ENCODE measurements around the gene CHST8. TPM values are rescaled to one million over a fixed set of nuclear protein-coding genes. Genes with fewer than 3 reads are reported as not detected.

The CHST8 gene
- total and polyA plus RNA-seq, 12 donors, result 0.13 to 0.50 (median 0.22) TPM; not detected in 3

DNA sequence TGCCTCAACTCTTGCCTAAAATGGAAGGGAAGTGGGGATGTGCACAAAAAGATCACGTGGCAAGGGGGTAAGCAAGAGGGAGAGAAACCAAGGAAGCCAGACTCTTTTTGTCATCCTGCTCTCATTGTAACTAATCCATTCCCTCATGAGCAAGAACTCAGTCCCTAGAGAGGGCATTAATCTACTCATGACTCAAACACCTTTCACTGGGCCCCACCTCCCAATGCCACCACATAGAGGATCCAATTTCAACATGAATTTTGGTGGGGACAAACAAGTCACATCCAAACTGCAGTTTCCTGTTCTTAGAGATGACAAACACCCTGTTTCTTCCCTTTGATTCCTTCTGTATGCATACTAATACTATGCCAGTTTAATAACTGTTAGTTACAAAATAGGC is 11.2 kb upstream of the CHST8 start:
- Histone ChIP-seq H3K4me3 (no peak overlapping the region), H3K36me3 (no peaks in the 10 kb centered on the region), H3K9me3 (peaks cover 0 to 21% (median 0%) of the 10 kb centered on the region in 11 donors), H3K27ac (no peak overlapping the region), H3K4me1 (no peaks in the 10 kb centered on the region), H3K27me3 (peaks cover 0 to 51% (median 30%) of the 10 kb centered on the region in 7 donors)
- WGBS, 2 donors, result 56 to 75% methylated on average over 1 of the region's 1 CpG
- intact Hi-C loops (cut with DNase I), result no loop called here
- no peak for DNase-seq
- ATAC-seq, result no peak
- TF ChIP-seq, protein P1, sequence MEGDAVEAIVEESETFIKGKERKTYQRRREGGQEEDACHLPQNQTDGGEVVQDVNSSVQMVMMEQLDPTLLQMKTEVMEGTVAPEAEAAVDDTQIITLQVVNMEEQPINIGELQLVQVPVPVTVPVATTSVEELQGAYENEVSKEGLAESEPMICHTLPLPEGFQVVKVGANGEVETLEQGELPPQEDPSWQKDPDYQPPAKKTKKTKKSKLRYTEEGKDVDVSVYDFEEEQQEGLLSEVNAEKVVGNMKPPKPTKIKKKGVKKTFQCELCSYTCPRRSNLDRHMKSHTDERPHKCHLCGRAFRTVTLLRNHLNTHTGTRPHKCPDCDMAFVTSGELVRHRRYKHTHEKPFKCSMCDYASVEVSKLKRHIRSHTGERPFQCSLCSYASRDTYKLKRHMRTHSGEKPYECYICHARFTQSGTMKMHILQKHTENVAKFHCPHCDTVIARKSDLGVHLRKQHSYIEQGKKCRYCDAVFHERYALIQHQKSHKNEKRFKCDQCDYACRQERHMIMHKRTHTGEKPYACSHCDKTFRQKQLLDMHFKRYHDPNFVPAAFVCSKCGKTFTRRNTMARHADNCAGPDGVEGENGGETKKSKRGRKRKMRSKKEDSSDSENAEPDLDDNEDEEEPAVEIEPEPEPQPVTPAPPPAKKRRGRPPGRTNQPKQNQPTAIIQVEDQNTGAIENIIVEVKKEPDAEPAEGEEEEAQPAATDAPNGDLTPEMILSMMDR (IDR thresholded peaks at IDR 0.05), result no peak

DNA sequence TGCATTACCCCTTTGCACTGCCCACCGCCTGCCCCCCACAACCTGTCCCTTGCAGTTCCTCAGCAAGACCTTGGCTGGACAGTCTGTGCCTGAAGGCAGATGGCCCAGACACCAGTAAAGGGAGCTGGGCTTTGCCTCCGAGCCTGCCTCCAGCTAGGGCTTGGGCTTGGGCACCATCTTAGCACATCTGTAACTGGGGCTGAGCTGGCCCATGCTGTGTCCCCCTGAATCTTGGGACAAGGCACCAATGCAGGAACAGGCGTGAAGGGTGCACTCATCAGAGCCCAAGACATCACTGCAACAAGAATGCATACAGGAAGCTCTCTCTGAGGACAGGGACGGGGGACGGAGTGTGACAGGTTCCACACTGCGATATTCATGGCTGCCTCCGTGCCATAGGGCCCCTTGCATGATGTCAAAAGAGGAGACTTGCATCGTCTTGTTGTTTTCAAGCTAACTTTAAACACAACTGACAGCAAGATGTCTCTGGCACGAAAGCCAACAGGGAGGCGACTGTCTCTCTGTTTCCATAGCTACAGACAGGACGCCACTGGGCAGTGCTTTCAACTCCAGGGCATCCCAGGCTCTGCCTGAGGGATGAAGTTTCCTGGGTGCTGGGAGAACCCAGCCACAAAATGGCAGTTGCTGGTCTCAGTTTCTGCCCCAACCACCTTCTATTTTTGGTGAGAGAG is 8.7 kb upstream of the CHST8 start:
- peaks cover 0 to 21% (median 0%) of the 10 kb centered on the region in 11 donors for H3K9me3 ChIP-seq
- no peaks in the 10 kb centered on the region for H3K36me3 ChIP-seq
- TF ChIP-seq, protein P1 (IDR thresholded peaks at IDR 0.05), result no peak
- no peaks in the 10 kb centered on the region for H3K4me1 ChIP-seq
- DNase-seq (no peak), ATAC-seq (no peak)
- intact Hi-C loops (cut with DNase I), result no loop called here
- no peak overlapping the region for H3K27ac ChIP-seq
- no peak overlapping the region for H3K4me3 ChIP-seq
- WGBS, 2 donors, result 59 to 64% methylated on average over 11 of the region's 11 CpGs
- H3K27me3 ChIP-seq, result peaks cover 0 to 59% (median 44%) of the 10 kb centered on the region in 7 donors

GRCh38 chr19:33613620-33614000 is 8.1 kb upstream of the CHST8 start:
- Histone ChIP-seq H3K4me3 (no peak overlapping the region), H3K27ac (no peak overlapping the region), H3K27me3 (peaks cover 0 to 60% (median 46%) of the 10 kb centered on the region in 7 donors), H3K36me3 (no peaks in the 10 kb centered on the region), H3K4me1 (no peaks in the 10 kb centered on the region), H3K9me3 (peaks cover 0 to 21% (median 0%) of the 10 kb centered on the region in 11 donors)
- DNase-seq (no peak), ATAC-seq (no peak)
- 41% methylated on average over 3 of the region's 3 CpGs for WGBS, 2 donors
- intact Hi-C loops (cut with DNase I), result no loop called here
- TF ChIP-seq, protein P1 (IDR thresholded peaks at IDR 0.05), result no peak

DNA sequence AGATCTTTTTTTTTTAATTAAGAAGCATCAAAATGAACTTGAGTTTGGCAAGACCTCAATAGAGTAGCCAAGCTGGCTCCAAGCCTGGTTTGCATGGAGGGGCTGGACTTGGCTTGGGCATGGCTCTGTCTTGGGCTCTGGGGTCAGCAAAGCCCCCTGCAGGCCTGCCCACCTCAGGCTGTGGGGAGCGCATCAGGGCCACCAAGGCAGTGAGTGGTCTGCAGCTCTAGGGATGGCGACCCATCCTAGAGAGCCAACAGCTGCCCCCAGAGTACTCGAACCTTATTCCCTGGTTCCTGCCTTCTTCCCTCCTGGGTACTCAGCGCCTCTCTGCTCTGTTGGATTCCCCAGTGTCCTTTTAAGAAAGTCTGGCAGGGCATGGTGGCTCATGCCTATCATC is 5.4 kb upstream of the CHST8 start:
- Histone ChIP-seq H3K36me3 (no peaks in the 10 kb centered on the region), H3K27me3 (peaks cover 7 to 75% (median 56%) of the 10 kb centered on the region in 7 donors), H3K27ac (no peak overlapping the region), H3K4me1 (peaks cover 0 to 4% (median 0%) of the 10 kb centered on the region in 9 donors), H3K4me3 (no peak overlapping the region), H3K9me3 (no peaks in the 10 kb centered on the region)
- WGBS, 2 donors, result 85 to 92% methylated on average over 4 of the region's 4 CpGs
- DNase-seq (no peak), ATAC-seq (no peak)
- TF ChIP-seq, protein P1 (IDR thresholded peaks at IDR 0.05), result no peak
- intact Hi-C loops (cut with DNase I), result no loop called here

Measured in heart right ventricle (tissue), 16 donors.